Peyer's patch (tissue), 4 donors: ENCODE measurements around the gene MARCHF2.

Experiments
- POLR2A ChIP-seq, 2 donors: fragments of 450-650 bp; IDR thresholded peaks; one replicate each; pipeline ENCODE4 v1.5.1; 2017; ENCODE audit warnings: antibody characterized with exemption in 2 of 2, mild to moderate bottlenecking in 2 of 2, moderate library complexity in 2 of 2
- TF ChIP-seq, protein P1 (sequence below), 6 experiments: fragments of 450-650 bp in 4 of 6; fragments of 200-600 bp in 2 of 6; sonication (generic) in 1 of 6; IDR thresholded peaks; one replicate each; pipeline ENCODE4 v1.5.1; 2017 to 2019; ENCODE audit warnings: antibody characterized with exemption in 6 of 6, mild to moderate bottlenecking in 3 of 6, moderate library complexity in 1 of 6

DNA sequence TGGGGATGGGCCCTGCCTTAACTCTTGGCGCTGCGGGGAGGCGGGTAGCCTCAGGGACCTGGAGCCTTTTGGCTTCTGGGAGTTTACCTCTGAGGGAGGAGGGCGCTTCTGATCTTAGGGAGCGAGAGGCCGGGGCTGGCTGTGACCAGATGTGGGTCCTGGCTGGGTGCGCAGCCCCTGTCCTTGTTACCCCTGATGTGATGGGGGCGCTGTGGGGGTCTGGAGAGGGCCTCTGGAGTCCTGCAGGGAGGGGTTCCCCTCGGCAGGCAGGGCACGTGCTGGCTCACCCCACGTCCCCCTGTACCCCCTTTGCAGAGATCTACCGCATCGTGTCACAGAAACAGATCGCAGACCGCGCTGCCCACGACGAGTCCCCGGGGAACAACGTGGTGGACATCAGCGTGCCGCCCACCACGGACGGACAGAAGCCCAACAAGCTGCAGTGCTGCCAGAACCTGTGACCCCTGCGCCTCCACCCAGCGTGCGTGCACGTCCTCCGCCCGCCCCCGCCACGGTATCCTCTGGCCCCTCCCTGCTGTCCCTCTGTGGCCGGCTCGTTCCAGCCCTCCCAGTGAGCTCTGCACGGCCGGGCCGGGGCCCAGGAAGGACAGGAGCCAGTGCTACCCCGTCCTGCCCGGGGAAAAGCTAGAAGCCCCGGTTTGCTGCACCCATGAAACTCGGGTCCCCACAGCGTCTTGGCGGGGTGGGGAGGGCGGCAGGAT is 9.8 kb upstream of the MARCHF2 start:
- TF ChIP-seq, protein P1, sequence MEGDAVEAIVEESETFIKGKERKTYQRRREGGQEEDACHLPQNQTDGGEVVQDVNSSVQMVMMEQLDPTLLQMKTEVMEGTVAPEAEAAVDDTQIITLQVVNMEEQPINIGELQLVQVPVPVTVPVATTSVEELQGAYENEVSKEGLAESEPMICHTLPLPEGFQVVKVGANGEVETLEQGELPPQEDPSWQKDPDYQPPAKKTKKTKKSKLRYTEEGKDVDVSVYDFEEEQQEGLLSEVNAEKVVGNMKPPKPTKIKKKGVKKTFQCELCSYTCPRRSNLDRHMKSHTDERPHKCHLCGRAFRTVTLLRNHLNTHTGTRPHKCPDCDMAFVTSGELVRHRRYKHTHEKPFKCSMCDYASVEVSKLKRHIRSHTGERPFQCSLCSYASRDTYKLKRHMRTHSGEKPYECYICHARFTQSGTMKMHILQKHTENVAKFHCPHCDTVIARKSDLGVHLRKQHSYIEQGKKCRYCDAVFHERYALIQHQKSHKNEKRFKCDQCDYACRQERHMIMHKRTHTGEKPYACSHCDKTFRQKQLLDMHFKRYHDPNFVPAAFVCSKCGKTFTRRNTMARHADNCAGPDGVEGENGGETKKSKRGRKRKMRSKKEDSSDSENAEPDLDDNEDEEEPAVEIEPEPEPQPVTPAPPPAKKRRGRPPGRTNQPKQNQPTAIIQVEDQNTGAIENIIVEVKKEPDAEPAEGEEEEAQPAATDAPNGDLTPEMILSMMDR (IDR thresholded peaks at IDR 0.05): no peak
- TF ChIP-seq POLR2A (IDR thresholded peaks at IDR 0.05): no peak
